ENCODE data around the gene F7. TPM values are rescaled to one million over a fixed set of nuclear protein-coding genes. Genes with fewer than 3 reads are reported as not detected.

Gene F7
- total and polyA plus RNA-seq, 5 donors from 2014 or later: not detected

DNA sequence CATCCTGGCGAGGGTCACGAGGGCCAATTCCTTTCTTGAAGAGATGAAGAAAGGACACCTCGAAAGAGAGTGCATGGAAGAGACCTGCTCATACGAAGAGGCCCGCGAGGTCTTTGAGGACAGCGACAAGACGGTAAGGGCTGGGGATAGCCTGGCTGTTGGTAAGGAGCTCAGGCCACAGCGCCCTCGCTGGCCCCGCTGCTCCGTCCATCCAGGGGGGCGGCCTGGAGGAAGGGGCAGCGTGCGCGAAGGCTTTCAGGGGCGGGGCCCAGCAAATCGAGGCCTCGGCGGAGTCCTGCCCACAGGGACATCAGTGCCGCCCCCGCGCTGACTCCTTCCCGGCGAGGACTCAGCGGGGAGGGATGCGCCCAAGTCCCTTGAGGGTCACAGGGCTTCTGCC lies 23.9 kb downstream of the F7 start:
- H3K4me3 Mint-ChIP-seq: peak overlapping the region in 1 of 4 donors; percentile 73
- H3K27ac Mint-ChIP-seq: no peak overlapping the region
- H3K27me3 Mint-ChIP-seq: peaks cover 44% of the 10 kb centered on the region
- peaks cover 22% of the 10 kb centered on the region for H3K27me3 ChIP-seq (ENCODE audit: control insufficient read depth, insufficient read depth, low read length)
- H3K27ac ChIP-seq (ENCODE audit: insufficient read depth, low read length, poor library complexity, severe bottlenecking): no peak overlapping the region
- H3K9me3 ChIP-seq (ENCODE audit: control insufficient read depth in 2 of 2, low read length in 2 of 2): no peaks in the 10 kb centered on the region
- no peaks in the 10 kb centered on the region for H3K36me3 ChIP-seq (ENCODE audit: control insufficient read depth, insufficient read depth, low read length)
- ATAC-seq (ENCODE audit: low read depth in 2 of 2): no peak
- peaks cover 5% of the 10 kb centered on the region for H3K4me1 ChIP-seq (ENCODE audit: control insufficient read depth, insufficient read depth, low read length, poor library complexity, severe bottlenecking)
- no peaks in the 10 kb centered on the region for H3K36me3 Mint-ChIP-seq
- no peak for DNase-seq
- peaks cover 0 to 6% (median 0%) of the 10 kb centered on the region in 7 donors for H3K9me3 Mint-ChIP-seq
- no peak overlapping the region for H3K4me3 ChIP-seq (ENCODE audit: low read depth, low read length)
- H3K4me1 Mint-ChIP-seq: peaks cover 0 to 5% (median 0%) of the 10 kb centered on the region in 4 donors

DNA sequence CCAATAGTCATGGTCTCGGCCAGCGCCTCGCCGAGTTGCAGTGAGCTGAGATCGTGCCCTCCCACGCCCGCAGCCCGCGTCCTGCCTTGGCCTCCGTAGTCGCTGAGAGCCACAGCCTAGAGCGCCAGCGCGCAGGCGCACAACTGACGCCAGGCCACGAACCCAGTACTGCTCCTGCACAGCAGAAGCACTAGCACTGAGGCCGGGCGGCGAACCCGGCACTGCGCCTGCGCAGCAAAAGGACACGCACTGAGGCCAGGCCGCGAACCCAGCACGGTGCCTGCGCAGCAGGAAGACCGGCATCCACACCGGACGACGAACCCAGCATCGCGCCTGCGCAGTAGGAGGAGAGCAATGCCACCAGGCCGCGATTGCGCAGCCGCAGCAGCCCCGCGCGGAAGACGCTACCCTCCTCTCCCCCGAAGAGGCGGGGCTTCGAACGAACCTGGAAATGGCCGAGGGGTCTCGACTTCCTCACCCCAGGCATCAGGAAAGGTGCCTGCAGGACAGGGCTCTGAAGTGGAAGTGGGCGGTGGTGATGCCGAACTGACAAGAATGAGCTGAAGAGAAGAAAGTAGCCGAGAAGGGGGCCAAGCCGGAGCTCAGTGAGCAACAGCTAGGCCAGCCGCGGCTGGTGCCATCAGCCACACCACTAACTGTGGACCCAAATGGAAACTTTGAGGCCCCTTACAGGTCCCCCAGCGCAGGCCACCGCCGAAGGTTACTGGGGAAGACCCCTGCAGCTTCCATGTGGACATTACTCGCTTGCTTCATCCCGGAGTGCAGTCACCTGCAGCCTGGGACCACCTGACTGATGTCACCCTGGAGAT lies 24.5 kb downstream of the F7 start:
- peaks cover 5% of the 10 kb centered on the region for H3K4me1 ChIP-seq (ENCODE audit: control insufficient read depth, insufficient read depth, low read length, poor library complexity, severe bottlenecking)
- peaks cover 0 to 5% (median 0%) of the 10 kb centered on the region in 4 donors for H3K4me1 Mint-ChIP-seq
- peak overlapping the region in 1 of 4 donors; percentile 41 for H3K4me3 Mint-ChIP-seq
- H3K4me3 ChIP-seq (ENCODE audit: low read depth, low read length): no peak overlapping the region
- H3K27me3 Mint-ChIP-seq: peaks cover 45% of the 10 kb centered on the region
- H3K36me3 ChIP-seq (ENCODE audit: control insufficient read depth, insufficient read depth, low read length): no peaks in the 10 kb centered on the region
- ATAC-seq (ENCODE audit: low read depth in 2 of 2) (peak in 1 of 2 donors; percentile 39), DNase-seq (peak in 1 of 3 donors; percentile 38)
- H3K36me3 Mint-ChIP-seq: no peaks in the 10 kb centered on the region
- no peak overlapping the region for H3K27ac ChIP-seq (ENCODE audit: insufficient read depth, low read length, poor library complexity, severe bottlenecking)
- no peak overlapping the region for H3K27ac Mint-ChIP-seq
- H3K9me3 Mint-ChIP-seq: peaks cover 0 to 8% (median 0%) of the 10 kb centered on the region in 7 donors
- peaks cover 22% of the 10 kb centered on the region for H3K27me3 ChIP-seq (ENCODE audit: control insufficient read depth, insufficient read depth, low read length)
- H3K9me3 ChIP-seq (ENCODE audit: control insufficient read depth in 2 of 2, low read length in 2 of 2): no peaks in the 10 kb centered on the region

- no peaks in the 10 kb centered on the region for H3K4me1 ChIP-seq (ENCODE audit: control insufficient read depth, insufficient read depth, low read length, poor library complexity, severe bottlenecking)
- H3K27me3 Mint-ChIP-seq: peaks cover 47% of the 10 kb centered on the region
- peaks cover 15% of the 10 kb centered on the region for H3K27me3 ChIP-seq (ENCODE audit: control insufficient read depth, insufficient read depth, low read length)
- ATAC-seq (ENCODE audit: low read depth in 2 of 2): no peak
- DNase-seq: no peak
- no peak overlapping the region for H3K27ac ChIP-seq (ENCODE audit: insufficient read depth, low read length, poor library complexity, severe bottlenecking)
- peaks cover 0 to 2% (median 0%) of the 10 kb centered on the region in 7 donors for H3K9me3 Mint-ChIP-seq
- no peaks in the 10 kb centered on the region for H3K9me3 ChIP-seq (ENCODE audit: control insufficient read depth in 2 of 2, low read length in 2 of 2)
- H3K4me3 ChIP-seq (ENCODE audit: low read depth, low read length): no peak overlapping the region
- H3K4me1 Mint-ChIP-seq: no peaks in the 10 kb centered on the region
- no peaks in the 10 kb centered on the region for H3K36me3 ChIP-seq (ENCODE audit: control insufficient read depth, insufficient read depth, low read length)
- H3K36me3 Mint-ChIP-seq: no peaks in the 10 kb centered on the region
- no peak overlapping the region for H3K4me3 Mint-ChIP-seq
- H3K27ac Mint-ChIP-seq: no peak overlapping the region
These were observed 29.7 kb downstream of the F7 start for GRCh38 chr13:113135281-113135760.

DNA sequence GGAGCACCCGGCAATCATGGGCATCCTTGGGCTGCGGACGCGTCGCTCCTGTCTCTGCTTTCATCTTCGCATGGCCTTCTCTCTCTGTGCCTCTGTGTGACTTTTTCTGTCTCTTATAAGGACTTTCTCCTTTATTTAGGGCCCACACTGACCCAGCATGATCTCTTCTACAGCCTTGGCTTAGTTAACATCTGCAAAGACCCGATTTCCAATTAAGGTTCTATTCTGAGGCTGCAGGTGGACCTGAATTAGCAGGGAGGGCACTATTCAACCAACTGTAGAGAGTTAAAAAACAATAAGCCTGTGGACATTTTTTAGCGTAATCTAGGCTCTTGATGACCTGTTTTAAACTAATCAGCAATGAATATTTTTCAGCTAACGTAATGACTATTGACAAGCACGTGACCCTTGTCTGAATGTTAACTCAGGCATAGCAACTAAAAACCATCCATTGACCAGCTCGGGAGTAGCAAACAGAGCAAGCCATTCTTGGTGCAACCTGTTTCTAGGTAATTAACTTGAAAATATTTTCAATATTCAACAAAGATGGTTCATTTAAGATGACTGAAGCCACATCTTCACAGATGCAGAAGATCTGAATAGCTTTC lies 32.2 kb downstream of the F7 start:
- ATAC-seq (ENCODE audit: low read depth in 2 of 2) (no peak), DNase-seq (no peak)
- H3K27me3 Mint-ChIP-seq: peaks cover 30% of the 10 kb centered on the region
- no peak overlapping the region for H3K4me3 Mint-ChIP-seq
- H3K4me1 Mint-ChIP-seq: no peaks in the 10 kb centered on the region
- H3K27ac Mint-ChIP-seq: peak overlapping the region in 1 of 3 donors; percentile 32
- no peak overlapping the region for H3K27ac ChIP-seq (ENCODE audit: insufficient read depth, low read length, poor library complexity, severe bottlenecking)
- no peaks in the 10 kb centered on the region for H3K4me1 ChIP-seq (ENCODE audit: control insufficient read depth, insufficient read depth, low read length, poor library complexity, severe bottlenecking)
- H3K36me3 Mint-ChIP-seq: no peaks in the 10 kb centered on the region
- H3K9me3 Mint-ChIP-seq: peaks cover 0 to 2% (median 0%) of the 10 kb centered on the region in 7 donors
- no peak overlapping the region for H3K4me3 ChIP-seq (ENCODE audit: low read depth, low read length)
- H3K36me3 ChIP-seq (ENCODE audit: control insufficient read depth, insufficient read depth, low read length): no peaks in the 10 kb centered on the region
- H3K9me3 ChIP-seq (ENCODE audit: control insufficient read depth in 2 of 2, low read length in 2 of 2): no peaks in the 10 kb centered on the region
- peaks cover 2% of the 10 kb centered on the region for H3K27me3 ChIP-seq (ENCODE audit: control insufficient read depth, insufficient read depth, low read length)

GRCh38 chr13:113138792-113139551 lies 33.4 kb downstream of the F7 start:
- Mint-ChIP-seq H3K27me3 (peaks cover 21% of the 10 kb centered on the region), H3K36me3 (no peaks in the 10 kb centered on the region), H3K27ac (no peak overlapping the region), H3K9me3 (peaks cover 0 to 2% (median 0%) of the 10 kb centered on the region in 7 donors), H3K4me1 (no peaks in the 10 kb centered on the region), H3K4me3 (no peak overlapping the region)
- no peak overlapping the region for H3K27ac ChIP-seq (ENCODE audit: insufficient read depth, low read length, poor library complexity, severe bottlenecking)
- no peaks in the 10 kb centered on the region for H3K4me1 ChIP-seq (ENCODE audit: control insufficient read depth, insufficient read depth, low read length, poor library complexity, severe bottlenecking)
- peaks cover 2% of the 10 kb centered on the region for H3K27me3 ChIP-seq (ENCODE audit: control insufficient read depth, insufficient read depth, low read length)
- ATAC-seq (ENCODE audit: low read depth in 2 of 2) (no peak), DNase-seq (no peak)
- H3K9me3 ChIP-seq (ENCODE audit: control insufficient read depth in 2 of 2, low read length in 2 of 2): no peaks in the 10 kb centered on the region
- no peak overlapping the region for H3K4me3 ChIP-seq (ENCODE audit: low read depth, low read length)
- no peaks in the 10 kb centered on the region for H3K36me3 ChIP-seq (ENCODE audit: control insufficient read depth, insufficient read depth, low read length)

- Mint-ChIP-seq H3K36me3 (no peaks in the 10 kb centered on the region), H3K4me3 (no peak overlapping the region), H3K27me3 (peaks cover 15% of the 10 kb centered on the region), H3K27ac (no peak overlapping the region), H3K9me3 (peaks cover 0 to 2% (median 0%) of the 10 kb centered on the region in 7 donors), H3K4me1 (no peaks in the 10 kb centered on the region)
- H3K4me1 ChIP-seq (ENCODE audit: control insufficient read depth, insufficient read depth, low read length, poor library complexity, severe bottlenecking): no peaks in the 10 kb centered on the region
- peaks cover 2% of the 10 kb centered on the region for H3K27me3 ChIP-seq (ENCODE audit: control insufficient read depth, insufficient read depth, low read length)
- no peak overlapping the region for H3K27ac ChIP-seq (ENCODE audit: insufficient read depth, low read length, poor library complexity, severe bottlenecking)
- no peaks in the 10 kb centered on the region for H3K9me3 ChIP-seq (ENCODE audit: control insufficient read depth in 2 of 2, low read length in 2 of 2)
- no peaks in the 10 kb centered on the region for H3K36me3 ChIP-seq (ENCODE audit: control insufficient read depth, insufficient read depth, low read length)
- ATAC-seq (ENCODE audit: low read depth in 2 of 2) (no peak), DNase-seq (no peak)
- no peak overlapping the region for H3K4me3 ChIP-seq (ENCODE audit: low read depth, low read length)
These were observed 34.0 kb downstream of the F7 start for GRCh38 chr13:113139577-113139976.

GRCh38 chr13:113140677-113141600 lies 35.3 kb downstream of the F7 start:
- no peaks in the 10 kb centered on the region for H3K9me3 ChIP-seq (ENCODE audit: control insufficient read depth in 2 of 2, low read length in 2 of 2)
- no peaks in the 10 kb centered on the region for H3K4me1 ChIP-seq (ENCODE audit: control insufficient read depth, insufficient read depth, low read length, poor library complexity, severe bottlenecking)
- DNase-seq (no peak), ATAC-seq (ENCODE audit: low read depth in 2 of 2) (no peak)
- H3K27ac ChIP-seq (ENCODE audit: insufficient read depth, low read length, poor library complexity, severe bottlenecking): no peak overlapping the region
- Mint-ChIP-seq H3K4me3 (no peak overlapping the region), H3K9me3 (peaks cover 0 to 1% (median 0%) of the 10 kb centered on the region in 7 donors), H3K27me3 (peaks cover 12% of the 10 kb centered on the region), H3K27ac (no peak overlapping the region), H3K36me3 (no peaks in the 10 kb centered on the region), H3K4me1 (no peaks in the 10 kb centered on the region)
- no peak overlapping the region for H3K4me3 ChIP-seq (ENCODE audit: low read depth, low read length)
- H3K27me3 ChIP-seq (ENCODE audit: control insufficient read depth, insufficient read depth, low read length): peaks cover 2% of the 10 kb centered on the region
- H3K36me3 ChIP-seq (ENCODE audit: control insufficient read depth, insufficient read depth, low read length): no peaks in the 10 kb centered on the region
